Measurements from ENCODE around the gene RPN2. TPM values are rescaled to one million over a fixed set of nuclear protein-coding genes. Genes with fewer than 3 reads are reported as not detected.
"Not testable (repeated sequence)": the region's sequence is repeated elsewhere in the genome, so short reads cannot be mapped to it uniquely, and the experiment has no call there.

RPN2 gene
- 382 TPM for polyA plus RNA-seq (2013, experiment 1 of 2; ENCODE audit: insufficient read length)
- polyA plus RNA-seq (2013, experiment 2 of 2; ENCODE audit: insufficient read length): 400 TPM

- peak; percentile 99 for DNase-seq
These were observed at the start of gene RPN2, which contains the start of gene MROH8 for GRCh38 chr20:37178839-37179682. Gene RPN2, plus strand, starts transcription at chr20:37179330. Its CDS starts 27 bp downstream, at chr20:37179357. Gene MROH8, minus strand, starts transcription at chr20:37179548.

DNA sequence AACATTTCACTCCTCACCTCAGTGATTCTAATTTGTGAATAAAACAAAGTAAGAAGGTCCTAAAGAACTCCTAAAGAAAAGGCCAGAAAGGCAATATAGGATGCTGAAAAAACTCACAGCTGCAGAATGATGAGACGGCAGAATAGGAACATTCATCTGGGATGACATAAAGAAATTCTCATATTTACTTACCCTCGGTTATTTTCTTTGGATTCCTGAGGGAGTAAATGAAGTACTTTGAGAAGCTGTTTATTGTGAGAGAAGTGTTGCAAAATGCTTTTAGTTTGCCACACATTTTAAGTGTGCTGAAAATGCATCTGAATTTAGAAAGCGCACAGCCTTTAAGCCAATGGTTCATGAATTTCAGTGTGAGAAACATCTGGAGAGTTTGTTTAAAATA is 47.6 kb upstream of the RPN2 start:
- peak; percentile 14 for DNase-seq

DNA sequence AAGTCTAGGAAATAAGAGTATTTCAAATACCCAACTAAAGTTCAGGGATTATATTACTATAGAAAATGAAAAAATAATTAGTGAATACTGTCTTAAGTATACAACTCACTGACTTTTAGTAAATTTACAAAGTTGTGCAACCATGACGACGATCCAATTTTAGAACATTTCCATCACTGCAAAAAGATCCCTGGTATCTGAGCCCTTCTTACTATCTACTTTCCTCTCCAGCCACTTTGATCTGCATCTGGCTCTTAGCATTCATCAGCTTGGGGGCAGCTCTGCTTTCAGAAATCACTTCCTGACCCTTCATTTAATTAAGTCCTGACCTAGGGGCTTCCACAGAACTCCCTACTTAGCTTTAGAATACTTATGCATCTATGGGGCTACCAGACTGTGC is 45.2 kb upstream of the RPN2 start:
- no peak for DNase-seq

DNA sequence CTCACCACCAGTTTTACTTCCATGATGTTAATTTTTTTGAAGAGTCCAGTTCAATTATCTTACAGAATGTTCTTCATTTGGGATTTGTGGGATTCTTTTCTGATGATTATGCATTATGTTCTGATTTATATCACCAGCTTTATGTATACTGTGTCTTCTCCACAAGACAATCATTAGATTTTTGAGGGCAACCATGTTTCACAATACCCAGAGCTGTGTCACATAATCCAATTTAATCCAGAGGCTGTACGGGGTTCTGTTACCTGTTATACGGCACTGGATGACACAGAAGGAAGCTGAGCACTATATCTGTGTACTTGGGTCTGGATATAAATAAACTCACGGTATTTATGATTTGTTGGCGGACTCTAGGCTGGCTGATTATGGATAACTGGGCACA is 41.6 kb upstream of the RPN2 start:
- no peak for DNase-seq

DNA sequence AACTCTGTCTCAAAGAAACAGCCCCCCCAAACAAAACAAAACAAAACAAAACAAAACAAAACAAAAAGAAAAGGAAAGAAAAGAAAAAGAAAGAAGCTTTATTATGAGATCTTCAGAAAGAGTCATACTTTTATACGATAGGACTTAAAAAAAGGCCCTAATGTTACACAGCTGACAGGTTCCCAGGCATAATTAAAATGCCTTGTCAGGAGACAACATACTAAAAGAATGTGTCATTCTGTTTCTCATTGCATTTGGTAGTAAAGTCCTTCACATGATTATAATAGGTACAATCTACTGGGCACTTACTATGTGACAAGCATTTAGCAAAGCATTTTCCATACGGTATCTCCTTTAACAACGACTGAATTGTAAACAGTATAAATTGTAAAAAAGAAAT is 36.4 kb upstream of the RPN2 start:
- peak; percentile 26 for DNase-seq

DNA sequence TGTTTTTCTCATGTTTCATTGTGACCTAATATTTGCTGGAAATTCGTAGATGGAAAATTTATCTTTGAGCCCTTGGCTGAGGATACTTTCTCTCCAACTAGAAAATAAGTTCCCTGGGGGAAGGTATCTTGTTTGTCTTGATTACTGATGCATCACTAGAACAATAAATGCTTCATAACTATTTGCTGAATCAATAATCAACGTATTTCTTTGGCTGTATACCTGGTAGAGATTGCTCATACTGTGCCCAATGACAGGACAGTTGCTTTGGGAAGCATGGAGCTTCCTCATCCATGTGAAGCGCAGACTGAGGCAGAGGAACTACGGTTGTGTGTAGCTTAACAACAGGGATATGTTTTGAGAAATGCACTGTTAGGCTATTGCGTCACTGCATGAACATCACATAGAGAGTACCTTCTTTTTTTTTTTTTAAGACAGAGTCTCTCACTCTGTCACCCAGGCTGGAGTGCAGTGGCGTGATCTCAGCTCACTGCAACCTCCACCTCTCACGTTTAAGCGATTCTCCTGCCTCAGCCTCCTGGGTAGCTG is 34.2 kb upstream of the RPN2 start:
- no peak for DNase-seq

DNA sequence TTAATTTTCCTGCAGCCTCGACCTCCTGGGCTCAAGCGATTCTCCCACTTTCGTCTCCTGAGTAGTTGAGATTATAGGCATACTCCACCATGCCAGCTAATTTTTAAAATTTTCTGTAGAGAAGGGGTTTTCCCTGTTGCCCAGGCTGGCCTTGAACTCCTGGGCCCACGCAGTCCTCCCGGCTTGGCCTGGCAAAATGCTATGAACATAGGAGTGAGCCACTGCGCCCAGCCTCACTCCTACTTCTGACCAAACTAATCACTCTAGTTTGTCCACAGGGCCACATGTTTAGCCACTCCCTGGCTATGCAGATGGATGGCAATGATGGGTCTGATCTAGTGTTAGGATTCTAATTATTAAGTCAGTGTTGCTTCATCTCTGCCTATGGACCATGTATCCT is 31.9 kb upstream of the RPN2 start:
- DNase-seq: no peak

DNA sequence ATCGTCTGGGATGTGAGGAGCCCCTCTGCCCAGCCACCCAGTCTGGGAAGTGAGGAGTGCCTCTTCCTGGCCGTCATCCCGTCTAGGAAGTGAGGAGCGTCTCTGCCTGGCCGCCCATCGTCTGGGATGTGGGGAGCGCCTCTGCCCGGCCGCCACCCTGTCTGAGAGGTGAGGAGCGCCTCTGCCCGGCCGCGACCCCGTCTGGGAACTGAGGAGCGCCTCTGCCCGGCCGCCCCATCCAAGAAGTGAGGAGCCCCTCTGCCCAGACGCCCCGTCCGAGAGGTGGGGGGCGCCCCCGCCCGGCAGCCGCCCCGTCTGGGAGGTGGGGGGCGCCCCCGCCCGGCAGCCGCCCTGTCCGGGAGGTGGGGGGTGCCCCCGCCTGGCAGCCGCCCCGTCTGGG is 28.3 kb upstream of the RPN2 start:
- DNase-seq: not testable (repeated sequence)

GRCh38 chr20:37151529-37151928 is 27.6 kb upstream of the RPN2 start:
- DNase-seq: no peak

GRCh38 chr20:37152284-37152683 is 26.8 kb upstream of the RPN2 start:
- DNase-seq: no peak

DNA sequence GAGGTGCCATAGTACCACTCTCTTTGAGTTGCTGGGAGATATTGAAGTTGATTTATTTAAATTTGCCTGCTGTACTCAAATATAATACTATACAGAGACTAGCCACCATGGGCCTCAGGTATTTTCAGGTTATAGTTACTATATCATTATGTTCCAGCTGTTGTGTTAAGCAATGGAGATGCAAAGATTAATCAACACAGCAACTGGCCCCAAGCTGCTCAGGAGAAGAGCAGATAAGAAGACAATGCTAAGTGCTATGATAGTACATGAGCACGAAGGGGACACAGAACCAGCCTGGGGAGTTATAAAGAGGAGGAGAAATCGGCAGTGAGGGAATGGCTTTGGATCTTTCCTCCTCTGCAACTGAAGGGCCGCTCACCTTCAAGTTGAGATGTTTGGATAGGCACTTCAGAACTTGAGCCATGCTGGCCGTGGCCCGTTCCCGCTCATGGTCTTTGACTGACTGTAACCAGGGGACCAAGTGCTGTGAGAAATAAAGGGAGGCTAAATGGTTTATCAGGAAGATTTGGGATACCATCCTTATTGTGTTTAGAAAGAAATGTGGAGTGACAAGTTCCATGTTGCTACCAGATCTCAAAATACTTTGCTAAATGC is 24.3 kb upstream of the RPN2 start:
- no peak for DNase-seq

- no peak for DNase-seq
These were observed 23.1 kb upstream of the RPN2 start for GRCh38 chr20:37155987-37156386.

- DNase-seq: no peak
These were observed 20.9 kb upstream of the RPN2 start for GRCh38 chr20:37158248-37158647.

GRCh38 chr20:37160683-37161082 is 18.4 kb upstream of the RPN2 start:
- no peak for DNase-seq

GRCh38 chr20:37161830-37162549 is 17.1 kb upstream of the RPN2 start:
- peak; percentile 7 for DNase-seq

GRCh38 chr20:37162646-37163045 is 16.5 kb upstream of the RPN2 start:
- DNase-seq: no peak

DNA sequence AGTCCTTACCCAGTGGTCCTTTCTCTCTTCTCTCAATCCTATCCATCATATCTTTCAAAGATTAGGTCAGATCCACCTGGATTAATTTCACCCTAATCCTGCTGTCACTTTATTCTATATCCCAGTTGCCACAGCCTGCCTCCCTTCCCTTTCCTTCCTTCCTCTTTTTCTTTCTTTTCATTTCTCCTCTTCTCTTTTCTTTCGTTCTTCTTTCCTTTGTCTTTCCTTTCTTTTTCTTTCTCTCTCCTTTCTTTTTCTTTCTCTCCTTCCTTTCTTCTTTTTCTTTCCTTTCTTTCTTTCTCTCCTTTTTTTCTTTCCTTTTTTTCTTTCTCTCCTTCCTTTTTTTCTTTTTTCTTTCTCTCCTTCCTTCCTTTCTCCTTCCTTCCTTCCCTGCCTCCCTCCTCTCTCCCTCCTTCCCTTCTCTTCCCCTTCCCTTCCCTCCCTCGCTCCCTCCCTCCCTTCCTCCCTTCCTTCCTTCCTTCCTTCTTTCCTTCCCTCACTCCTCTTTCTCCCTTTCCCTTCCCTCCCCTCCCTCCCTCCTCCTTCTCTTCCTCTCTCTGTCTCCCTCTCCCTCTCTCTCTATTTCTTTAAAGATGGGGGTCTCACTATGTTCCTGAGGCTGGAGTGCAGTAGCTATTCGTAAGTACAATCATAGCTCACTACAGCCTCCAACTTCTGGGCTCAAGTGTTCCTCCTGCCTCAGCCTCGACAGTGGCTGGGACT is 15.1 kb upstream of the RPN2 start:
- DNase-seq: no peak

DNA sequence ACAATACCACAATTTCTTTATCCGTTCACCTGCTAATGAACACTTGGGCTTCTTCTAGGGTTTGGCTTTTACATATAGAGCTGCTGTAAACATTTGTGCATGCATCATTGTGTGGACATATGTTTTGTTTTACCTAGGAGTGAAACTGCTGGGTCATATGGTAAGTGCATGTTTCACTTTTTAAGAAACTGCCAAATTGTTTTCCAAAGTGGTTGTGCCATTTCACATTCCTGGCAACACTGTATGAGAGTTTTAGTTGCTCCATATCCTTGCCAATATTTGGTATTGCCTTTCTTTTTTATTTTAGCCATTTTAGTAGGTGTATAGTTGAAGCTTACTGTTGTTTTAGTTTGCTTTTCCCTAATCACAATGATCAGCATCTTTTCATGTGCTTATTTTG is 14.1 kb upstream of the RPN2 start:
- no peak for DNase-seq

GRCh38 chr20:37166867-37167266 is 12.3 kb upstream of the RPN2 start:
- no peak for DNase-seq

GRCh38 chr20:37172836-37173235 is 6.3 kb upstream of the RPN2 start:
- no peak for DNase-seq

GRCh38 chr20:37179683-37180524 is 774 bp downstream of the RPN2 start:
- DNase-seq: peak; percentile 27
